Activated CD4-positive, alpha-beta T cell treated with anti-CD3 and anti-CD28 coated beads, Interleukin-2, amount 10 ng/mL, durations not matched to agents 24 days and 14 days (primary cell): Measurements from ENCODE around the gene ECT2. TPM values are rescaled to one million over a fixed set of nuclear protein-coding genes. Genes with fewer than 3 reads are reported as not detected.
"Not testable (repeated sequence)": the region's sequence is repeated elsewhere in the genome, so short reads cannot be mapped to it uniquely, and the experiment has no call there.

Source experiments
- DNase-seq: peaks from one replicate; pipeline ENCODE4 v3.0.0; 2022
- H3K27ac Mint-ChIP-seq: one replicate; pipeline ENCODE4 v1.8.0; 2022; ENCODE audit warnings: mild to moderate bottlenecking, mixed read lengths
- H3K27me3 Mint-ChIP-seq: one replicate; pipeline ENCODE4 v1.8.0; 2022; ENCODE audit warnings: mixed read lengths
- H3K36me3 Mint-ChIP-seq: one replicate; pipeline ENCODE4 v1.8.0; 2022; ENCODE audit warnings: low read depth, mild to moderate bottlenecking, mixed read lengths
- H3K4me1 Mint-ChIP-seq: one replicate; pipeline ENCODE4 v1.8.0; 2021; ENCODE audit warnings: mixed read lengths
- H3K4me3 Mint-ChIP-seq: one replicate; pipeline ENCODE4 v1.8.0; 2022; ENCODE audit warnings: mild to moderate bottlenecking, moderate library complexity, mixed read lengths
- H3K9me3 Mint-ChIP-seq: one replicate; pipeline ENCODE4 v1.8.0; 2021; ENCODE audit warnings: mixed read lengths
- intact Hi-C: fragments of 100-400 bp; cut with micrococcal nuclease; formaldehyde crosslinking; loops from one replicate; pipeline ENCODE4 v1.15.1; 2023
- total RNA-seq: library from RNA; stranded (reverse); gene quantifications from 2 replicates; pipeline ENCODE4 v1.2.3, GENCODE V29; 2022

ECT2 gene
- total RNA-seq, 1 donor from 2014 or later, result 40.4 TPM

DNA sequence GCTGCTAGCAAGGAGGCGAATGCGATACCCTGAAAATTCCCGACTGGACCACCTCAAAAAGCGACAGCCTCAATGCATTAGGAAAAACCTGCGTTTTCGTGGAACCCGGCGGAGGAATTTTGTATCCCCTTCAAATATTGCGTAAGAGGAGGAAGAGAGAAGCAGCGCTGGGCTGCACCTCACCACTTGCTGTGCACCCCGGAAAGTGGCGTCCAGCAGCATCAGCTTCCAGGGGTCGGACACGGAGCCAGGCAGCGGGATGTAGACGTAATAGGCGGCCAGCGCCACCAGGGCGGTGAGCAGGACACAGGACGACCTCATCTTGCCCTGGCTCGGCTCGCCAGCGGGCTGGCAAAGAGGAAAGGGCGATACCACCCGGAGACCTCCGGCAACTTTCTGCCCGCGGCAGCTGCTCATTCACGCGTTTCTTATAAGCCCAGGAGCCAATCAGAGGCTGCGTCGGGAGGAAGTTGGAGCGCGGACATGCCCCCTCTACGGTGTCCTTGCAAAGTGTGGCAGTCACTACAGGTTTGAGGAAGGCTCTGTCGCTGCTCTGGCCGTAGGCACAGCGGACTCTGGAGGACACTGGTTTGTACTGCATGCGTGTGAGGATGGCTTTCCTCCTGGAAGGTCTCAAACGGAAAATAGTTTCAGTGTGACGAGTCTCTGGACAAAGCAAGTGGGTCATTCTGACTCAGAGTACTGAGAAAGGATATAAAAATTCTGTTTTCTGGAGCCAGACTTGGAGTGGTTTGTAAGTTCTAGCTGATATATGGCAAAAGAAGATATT is 39.7 kb upstream of the ECT2 start, which contains the start of gene NCEH1:
TSS of gene NCEH1 (minus strand) at position 404 of the 790 bp plus-strand sequence. CDS start at position 321, 83 bp downstream.
- DNase-seq, result peak; percentile 92
- no peaks in the 10 kb centered on the region for H3K9me3 Mint-ChIP-seq
- H3K36me3 Mint-ChIP-seq, result no peaks in the 10 kb centered on the region
- intact Hi-C loops, result loop anchor here (1.0 kb wide), 2 partner anchors 38 to 39 kb away; partner anchors contain the start of gene ECT2
- peak within 1 kb of the TSS; percentile 61 for H3K27ac Mint-ChIP-seq
- H3K27me3 Mint-ChIP-seq, result peaks cover 14% of the 10 kb centered on the region
- H3K4me1 Mint-ChIP-seq, result peaks cover 19% of the 10 kb centered on the region
- peak within 1 kb of the TSS; percentile 94 for H3K4me3 Mint-ChIP-seq

DNA sequence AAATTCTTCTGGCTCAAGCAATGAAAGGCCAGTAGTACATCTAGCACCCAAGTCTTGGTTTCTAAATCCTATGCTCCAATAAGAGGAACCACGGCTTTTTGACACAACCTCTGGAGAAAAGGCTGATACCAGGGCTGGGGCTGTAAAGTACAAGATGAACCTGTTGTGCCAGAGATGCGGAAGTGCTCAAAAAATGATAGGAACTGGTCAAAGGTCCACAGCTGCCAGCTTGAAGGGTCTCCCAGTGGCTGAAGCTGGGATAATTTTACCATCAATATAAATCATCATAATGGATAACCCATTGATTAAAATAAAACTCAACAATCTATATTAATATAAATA is 39.1 kb upstream of the ECT2 start:
- intact Hi-C loops, result loop anchor here (1.0 kb wide), 2 partner anchors 38 to 39 kb away; partner anchors contain the start of gene ECT2
- H3K36me3 Mint-ChIP-seq, result no peaks in the 10 kb centered on the region
- no peak overlapping the region for H3K27ac Mint-ChIP-seq
- H3K4me1 Mint-ChIP-seq, result peaks cover 19% of the 10 kb centered on the region
- H3K9me3 Mint-ChIP-seq, result no peaks in the 10 kb centered on the region
- peaks cover 14% of the 10 kb centered on the region for H3K27me3 Mint-ChIP-seq
- peak overlapping the region; percentile 94 for H3K4me3 Mint-ChIP-seq
- no peak for DNase-seq

DNA sequence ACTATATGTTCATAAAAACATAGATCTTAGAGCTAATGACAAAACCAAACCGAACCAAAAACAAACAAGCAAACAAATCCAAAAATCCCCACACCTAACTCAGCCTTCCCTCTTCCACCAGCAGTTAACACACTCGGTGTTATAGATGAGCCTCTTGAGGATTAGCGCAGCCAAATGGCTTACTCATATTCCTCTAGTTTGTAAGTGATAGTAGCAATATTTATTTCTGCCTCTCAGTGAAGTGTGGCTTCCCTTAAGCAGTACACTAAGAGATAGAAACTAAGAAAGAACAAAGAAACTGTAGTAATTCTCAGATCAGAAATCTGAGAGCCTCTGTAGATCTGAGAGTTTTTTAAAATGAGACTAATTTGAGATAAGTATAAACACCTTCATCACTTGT is 37.2 kb upstream of the ECT2 start:
- peaks cover 14% of the 10 kb centered on the region for H3K27me3 Mint-ChIP-seq
- H3K4me1 Mint-ChIP-seq, result peaks cover 19% of the 10 kb centered on the region
- DNase-seq, result no peak
- H3K27ac Mint-ChIP-seq, result no peak overlapping the region
- no peaks in the 10 kb centered on the region for H3K36me3 Mint-ChIP-seq
- no peaks in the 10 kb centered on the region for H3K9me3 Mint-ChIP-seq
- intact Hi-C loops, result no loop called here
- H3K4me3 Mint-ChIP-seq, result no peak overlapping the region

DNA sequence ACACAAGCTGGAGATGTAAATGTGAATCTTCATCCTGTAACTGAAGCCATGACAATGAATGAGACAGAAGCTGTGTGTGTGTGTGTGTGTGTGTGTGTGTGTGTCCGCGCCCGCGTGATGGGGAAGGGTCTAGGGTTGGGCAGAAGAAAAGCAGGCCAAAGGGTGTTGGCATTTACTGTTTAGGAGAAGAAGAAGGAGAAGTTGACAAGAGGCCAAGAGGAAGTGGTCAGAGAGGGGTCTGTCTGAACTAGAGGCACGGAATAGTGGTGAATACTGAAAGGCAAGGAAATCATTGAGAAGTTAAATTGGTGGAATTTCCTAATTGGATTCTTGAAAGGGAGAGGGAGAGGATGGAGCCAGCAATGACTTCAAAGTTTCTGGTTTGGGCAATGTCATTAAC is 34.0 kb upstream of the ECT2 start:
- DNase-seq, result no peak
- Mint-ChIP-seq H3K27me3 (peaks cover 19% of the 10 kb centered on the region), H3K4me3 (no peak overlapping the region), H3K9me3 (no peaks in the 10 kb centered on the region), H3K27ac (no peak overlapping the region), H3K4me1 (no peaks in the 10 kb centered on the region), H3K36me3 (no peaks in the 10 kb centered on the region)
- intact Hi-C loops, result no loop called here

DNA sequence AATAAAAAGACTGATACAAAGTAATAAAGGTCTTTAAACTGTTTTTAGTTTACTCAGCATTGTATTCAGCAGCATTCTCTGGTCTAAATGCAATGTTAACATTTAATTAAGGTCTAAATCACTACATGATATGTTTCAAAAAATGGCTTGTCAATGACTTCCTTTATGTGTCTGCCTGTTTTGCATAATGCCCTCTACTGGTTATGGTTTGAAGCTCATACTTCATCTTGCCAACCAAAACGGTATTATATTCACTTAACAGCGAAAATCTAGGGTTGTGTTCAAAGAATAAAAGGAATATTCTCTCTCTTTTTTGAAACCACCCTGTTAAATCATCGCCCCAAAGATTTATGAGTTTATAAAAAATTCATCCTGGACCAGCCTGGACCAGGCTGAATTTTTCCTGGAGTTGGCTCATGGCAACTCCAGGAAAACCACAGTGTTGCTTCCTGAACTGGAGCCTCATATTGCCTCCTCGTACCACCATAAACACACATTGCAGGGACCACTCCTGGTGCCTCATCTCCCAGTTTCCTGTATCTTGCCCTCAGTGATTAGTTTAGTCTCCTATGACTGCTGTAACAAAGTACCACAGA is 32.9 kb upstream of the ECT2 start:
- DNase-seq, result no peak
- no peaks in the 10 kb centered on the region for H3K36me3 Mint-ChIP-seq
- H3K9me3 Mint-ChIP-seq, result no peaks in the 10 kb centered on the region
- H3K4me1 Mint-ChIP-seq, result no peaks in the 10 kb centered on the region
- peaks cover 20% of the 10 kb centered on the region for H3K27me3 Mint-ChIP-seq
- H3K4me3 Mint-ChIP-seq, result no peak overlapping the region
- intact Hi-C loops, result no loop called here
- H3K27ac Mint-ChIP-seq, result no peak overlapping the region

DNA sequence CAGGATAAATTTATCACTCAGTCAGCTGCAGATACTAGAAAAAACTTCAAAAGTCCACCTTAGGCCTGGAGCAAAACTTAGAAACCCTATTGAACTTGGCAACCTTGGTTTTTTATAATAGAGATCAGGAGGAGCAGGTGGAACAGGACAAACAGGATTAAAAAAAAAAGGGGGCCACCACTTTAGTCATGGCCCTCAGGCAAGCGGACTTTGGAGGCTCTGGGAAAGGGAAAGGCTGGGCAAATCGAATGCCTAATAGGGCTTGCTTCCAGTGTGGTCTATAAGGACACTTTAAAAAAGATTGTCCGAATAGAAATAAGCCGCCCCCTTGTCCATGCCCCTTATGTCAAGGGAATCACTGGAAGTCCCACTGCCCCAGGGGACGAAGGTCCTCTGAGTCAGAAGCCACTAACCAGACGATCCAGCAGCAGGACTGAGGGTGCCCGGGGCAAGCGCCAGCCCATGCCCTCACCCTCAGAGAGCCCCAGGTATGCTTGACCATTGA is 27.9 kb upstream of the ECT2 start:
- H3K4me1 Mint-ChIP-seq, intact Hi-C loops, H3K36me3 Mint-ChIP-seq, H3K27ac Mint-ChIP-seq, H3K9me3 Mint-ChIP-seq, H3K4me3 Mint-ChIP-seq, DNase-seq: not testable (repeated sequence)
- H3K27me3 Mint-ChIP-seq, result peaks cover 21% of the 10 kb centered on the region

DNA sequence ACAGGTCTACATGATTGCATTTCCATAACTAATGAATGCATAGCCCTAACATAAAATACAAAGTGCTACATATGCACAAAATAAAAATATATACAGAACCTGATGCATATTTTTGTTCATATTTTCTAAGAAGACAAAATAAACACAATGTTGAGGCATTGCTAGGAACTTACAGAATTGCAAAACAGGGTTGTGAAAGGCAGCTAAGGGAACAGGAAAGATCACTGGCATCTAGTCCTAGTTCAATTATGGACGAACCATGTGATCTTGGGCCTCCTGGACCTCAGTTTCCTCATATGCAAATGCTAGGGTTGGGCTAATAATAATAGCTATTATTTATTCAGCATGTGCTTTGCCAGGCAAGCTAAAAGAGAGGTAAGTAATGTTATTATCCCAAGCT is 24.1 kb upstream of the ECT2 start:
- Mint-ChIP-seq H3K9me3 (no peaks in the 10 kb centered on the region), H3K4me3 (no peak overlapping the region), H3K27me3 (peaks cover 18% of the 10 kb centered on the region), H3K4me1 (no peaks in the 10 kb centered on the region), H3K36me3 (no peaks in the 10 kb centered on the region), H3K27ac (no peak overlapping the region)
- intact Hi-C loops, result no loop called here
- DNase-seq, result no peak

DNA sequence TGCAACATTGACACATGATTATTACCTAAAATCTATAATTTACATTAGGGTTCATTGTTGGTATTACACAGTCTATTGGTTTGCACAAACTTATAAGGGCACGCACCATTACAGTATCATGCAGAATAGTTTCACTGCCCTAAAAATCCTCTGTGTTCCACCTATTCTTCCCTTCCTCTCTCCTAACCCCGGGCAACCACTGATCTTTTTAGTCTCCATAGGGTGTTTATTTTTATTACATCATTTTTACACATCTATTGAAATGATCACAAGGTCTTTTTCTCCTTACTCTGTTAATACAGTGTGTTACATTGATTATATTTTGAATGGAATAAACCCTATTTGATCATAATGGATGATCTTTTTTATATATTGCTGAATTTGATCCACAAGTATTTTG is 15.5 kb upstream of the ECT2 start:
- no peaks in the 10 kb centered on the region for H3K36me3 Mint-ChIP-seq
- no peaks in the 10 kb centered on the region for H3K9me3 Mint-ChIP-seq
- no peak overlapping the region for H3K4me3 Mint-ChIP-seq
- intact Hi-C loops, result no loop called here
- no peak overlapping the region for H3K27ac Mint-ChIP-seq
- no peaks in the 10 kb centered on the region for H3K4me1 Mint-ChIP-seq
- DNase-seq, result no peak
- H3K27me3 Mint-ChIP-seq, result peaks cover 31% of the 10 kb centered on the region

DNA sequence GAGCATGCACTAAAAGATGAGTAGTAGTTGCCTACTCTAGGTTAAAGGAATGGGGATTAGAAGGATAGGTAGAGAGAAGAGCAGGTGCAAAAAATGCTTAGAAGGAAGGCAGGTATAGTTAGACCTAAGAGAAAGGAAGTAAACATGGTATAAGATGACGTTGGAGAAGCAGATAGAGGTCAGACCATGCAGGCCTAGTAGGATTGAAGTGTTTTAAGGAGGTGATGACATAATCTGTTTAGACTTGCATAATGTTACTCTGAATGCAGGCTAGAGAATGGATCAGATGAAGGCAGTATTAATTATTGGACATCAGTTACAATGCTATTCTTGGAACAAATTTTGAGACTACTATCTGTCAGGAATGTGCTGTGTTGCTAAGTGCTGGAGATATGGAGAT is 11.1 kb upstream of the ECT2 start:
- H3K36me3 Mint-ChIP-seq, result no peaks in the 10 kb centered on the region
- no peaks in the 10 kb centered on the region for H3K9me3 Mint-ChIP-seq
- H3K27ac Mint-ChIP-seq, result no peak overlapping the region
- intact Hi-C loops, result no loop called here
- H3K4me3 Mint-ChIP-seq, result no peak overlapping the region
- H3K4me1 Mint-ChIP-seq, result no peaks in the 10 kb centered on the region
- peaks cover 16% of the 10 kb centered on the region for H3K27me3 Mint-ChIP-seq
- no peak for DNase-seq

DNA sequence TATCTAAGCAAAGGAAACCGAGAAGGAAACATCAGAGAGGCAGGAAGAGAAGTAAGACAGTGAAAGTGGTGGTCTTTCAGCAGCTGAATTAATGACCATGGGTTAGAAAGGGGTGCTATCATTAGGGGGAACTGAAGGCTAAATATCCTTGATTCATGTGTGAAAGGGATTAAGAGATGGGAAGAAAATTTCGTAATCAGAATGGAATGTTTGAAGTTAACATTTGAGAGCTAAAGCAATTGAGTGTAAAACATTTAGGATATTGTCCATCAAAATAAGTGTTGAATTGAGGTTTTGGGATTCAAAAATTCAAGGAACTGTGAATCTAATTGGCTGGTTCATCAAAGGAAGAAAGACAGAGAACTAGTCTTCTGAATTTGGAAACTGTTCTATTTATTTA is 4.1 kb upstream of the ECT2 start:
- intact Hi-C loops, result no loop called here
- Mint-ChIP-seq H3K36me3 (peaks cover 1% of the 10 kb centered on the region), H3K4me3 (no peak overlapping the region), H3K27me3 (peaks cover 11% of the 10 kb centered on the region), H3K27ac (no peak overlapping the region), H3K9me3 (no peaks in the 10 kb centered on the region), H3K4me1 (peaks cover 5% of the 10 kb centered on the region)
- no peak for DNase-seq

DNA sequence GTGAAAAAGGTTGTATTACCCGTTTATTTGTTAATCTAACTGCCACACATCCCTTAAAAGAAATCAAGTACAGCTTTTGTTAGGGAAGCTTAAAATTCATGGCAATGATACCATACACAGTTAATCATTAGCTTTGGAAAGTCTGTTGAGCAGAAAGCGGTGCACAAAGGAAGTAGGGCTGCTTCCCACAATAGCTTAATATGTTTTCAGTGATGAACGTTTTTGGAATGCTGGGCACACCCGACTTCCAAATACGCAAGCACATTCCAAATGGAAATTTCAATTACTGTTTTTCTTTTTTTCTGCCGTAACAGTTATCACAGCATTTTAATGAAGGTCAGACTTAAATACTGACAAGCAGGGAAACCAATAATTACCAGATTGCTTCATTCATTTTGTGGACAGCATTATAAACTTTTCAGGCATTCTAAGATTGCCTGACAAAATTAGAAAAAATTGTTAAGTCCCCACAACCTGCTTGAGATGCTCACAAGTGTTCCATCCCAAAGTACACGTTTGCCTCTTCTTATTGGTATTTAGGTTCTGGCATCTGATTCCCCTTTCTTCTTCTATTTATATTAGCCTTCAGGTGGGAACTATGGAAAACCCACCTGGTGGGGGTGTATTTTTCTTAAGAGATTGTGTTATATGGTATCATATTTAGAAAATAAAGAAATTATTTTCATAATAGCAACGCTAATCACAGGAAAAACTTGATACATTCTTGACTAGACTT is 1.1 kb upstream of the ECT2 start:
- Mint-ChIP-seq H3K4me3 (no peak overlapping the region), H3K27ac (peak overlapping the region; percentile 17), H3K27me3 (peaks cover 9% of the 10 kb centered on the region), H3K9me3 (no peaks in the 10 kb centered on the region), H3K36me3 (peaks cover 14% of the 10 kb centered on the region), H3K4me1 (peaks cover 24% of the 10 kb centered on the region)
- DNase-seq, result no peak
- intact Hi-C loops, result no loop called here

DNA sequence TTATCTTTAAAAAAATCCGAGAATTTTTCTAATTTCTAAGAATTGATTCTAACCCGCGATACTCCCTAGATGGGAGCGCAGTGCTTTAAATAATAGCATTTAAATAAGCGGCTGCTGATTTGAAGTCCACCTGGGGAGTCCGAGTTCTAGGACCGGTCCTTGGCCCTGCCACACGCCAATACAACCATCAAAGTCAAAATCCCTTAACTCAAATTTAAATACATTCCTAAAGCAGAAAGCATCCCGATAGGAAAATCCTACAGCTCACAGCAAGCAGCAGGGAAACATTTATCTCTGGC is 508 bp upstream of the ECT2 start:
- H3K9me3 Mint-ChIP-seq, result no peaks in the 10 kb centered on the region
- intact Hi-C loops, result loop anchor here (1.0 to 5.0 kb wide), 8 partner anchors 39 to 1880 kb away; partner anchors contain the start of genes EIF5A2, NCEH1, RPL22L1 and TNFSF10
- DNase-seq, result no peak
- peaks cover 9% of the 10 kb centered on the region for H3K27me3 Mint-ChIP-seq
- H3K27ac Mint-ChIP-seq, result peak overlapping the region; percentile 96
- H3K4me3 Mint-ChIP-seq, result peak overlapping the region; percentile 88
- H3K36me3 Mint-ChIP-seq, result peaks cover 18% of the 10 kb centered on the region
- H3K4me1 Mint-ChIP-seq, result peaks cover 28% of the 10 kb centered on the region

DNA sequence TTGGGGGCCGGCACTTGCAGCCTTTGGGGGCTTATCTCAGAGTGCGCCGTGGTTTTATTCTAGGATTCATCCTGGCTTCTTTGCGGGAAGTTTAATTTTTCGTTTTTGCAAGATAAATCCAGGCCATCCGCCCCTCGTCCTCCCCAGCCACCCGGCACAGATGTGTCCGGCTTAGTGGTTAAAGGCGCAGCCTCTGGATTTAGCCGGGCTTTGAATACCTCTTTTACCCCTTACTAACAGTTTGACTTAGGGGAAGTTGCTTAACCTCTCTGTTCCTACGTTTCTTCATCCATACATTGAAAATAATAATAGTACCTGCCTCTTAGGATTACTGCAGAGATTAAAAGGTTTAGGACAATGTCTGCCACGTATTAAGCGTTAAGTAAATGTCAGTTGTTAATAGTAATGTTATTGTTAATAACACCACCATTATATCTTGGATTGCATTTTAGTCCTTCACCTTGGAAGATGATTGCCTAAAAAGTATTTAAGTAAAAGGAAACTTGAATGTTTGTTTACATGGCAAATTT is 714 bp downstream of the ECT2 start:
- DNase-seq, result no peak
- no peaks in the 10 kb centered on the region for H3K9me3 Mint-ChIP-seq
- H3K27me3 Mint-ChIP-seq, result no peaks in the 10 kb centered on the region
- H3K4me1 Mint-ChIP-seq, result peaks cover 34% of the 10 kb centered on the region
- H3K36me3 Mint-ChIP-seq, result peaks cover 25% of the 10 kb centered on the region
- H3K27ac Mint-ChIP-seq, result peak overlapping the region; percentile 96
- H3K4me3 Mint-ChIP-seq, result peak overlapping the region; percentile 88
- intact Hi-C loops, result loop anchor here (2.0 to 5.0 kb wide), 4 partner anchors 46 to 1842 kb away; partner anchors contain the start of genes EIF5A2 and TNFSF10

DNA sequence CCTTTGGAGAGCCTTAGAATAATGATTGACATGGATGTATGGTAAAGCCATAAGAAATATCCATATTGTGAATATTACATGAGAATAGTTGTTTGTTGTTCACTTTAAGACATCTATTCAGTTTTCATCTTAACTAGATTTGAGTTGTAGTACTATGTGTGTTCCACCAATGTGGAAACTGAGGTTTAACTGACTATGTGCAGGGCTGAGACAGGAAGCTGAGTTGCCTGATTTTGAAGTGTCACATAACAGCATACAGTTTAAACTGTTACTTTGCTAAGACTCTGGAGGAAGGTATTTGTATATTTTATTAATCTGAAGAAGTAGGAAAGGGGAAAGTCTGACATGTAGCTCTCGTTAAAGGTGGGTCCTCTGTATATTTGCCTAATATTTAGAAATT is 2.1 kb downstream of the ECT2 start:
- no peak for DNase-seq
- no peaks in the 10 kb centered on the region for H3K27me3 Mint-ChIP-seq
- peaks cover 35% of the 10 kb centered on the region for H3K36me3 Mint-ChIP-seq
- peaks cover 34% of the 10 kb centered on the region for H3K4me1 Mint-ChIP-seq
- H3K9me3 Mint-ChIP-seq, result no peaks in the 10 kb centered on the region
- peak overlapping the region; percentile 17 for H3K27ac Mint-ChIP-seq
- intact Hi-C loops, result loop anchor here (5.0 kb wide), 2 partner anchors 45 to 1495 kb away; no protein-coding TSS in a partner anchor
- H3K4me3 Mint-ChIP-seq, result peak overlapping the region; percentile 88
